Activated CD4-positive, alpha-beta T cell treated with anti-CD3 and anti-CD28 coated beads for 24 hours (primary cell): ENCODE data around the gene KRTAP5-10.
"Not testable (repeated sequence)": the region's sequence is repeated elsewhere in the genome, so short reads cannot be mapped to it uniquely, and the experiment has no call there.

Experiments
- DNase-seq, 2 donors: peaks; one replicate each; pipeline ENCODE4 v3.0.0-alpha.2; 2020; ENCODE audit warnings: low read depth in 2 of 2

The KRTAP5-10 gene

DNA sequence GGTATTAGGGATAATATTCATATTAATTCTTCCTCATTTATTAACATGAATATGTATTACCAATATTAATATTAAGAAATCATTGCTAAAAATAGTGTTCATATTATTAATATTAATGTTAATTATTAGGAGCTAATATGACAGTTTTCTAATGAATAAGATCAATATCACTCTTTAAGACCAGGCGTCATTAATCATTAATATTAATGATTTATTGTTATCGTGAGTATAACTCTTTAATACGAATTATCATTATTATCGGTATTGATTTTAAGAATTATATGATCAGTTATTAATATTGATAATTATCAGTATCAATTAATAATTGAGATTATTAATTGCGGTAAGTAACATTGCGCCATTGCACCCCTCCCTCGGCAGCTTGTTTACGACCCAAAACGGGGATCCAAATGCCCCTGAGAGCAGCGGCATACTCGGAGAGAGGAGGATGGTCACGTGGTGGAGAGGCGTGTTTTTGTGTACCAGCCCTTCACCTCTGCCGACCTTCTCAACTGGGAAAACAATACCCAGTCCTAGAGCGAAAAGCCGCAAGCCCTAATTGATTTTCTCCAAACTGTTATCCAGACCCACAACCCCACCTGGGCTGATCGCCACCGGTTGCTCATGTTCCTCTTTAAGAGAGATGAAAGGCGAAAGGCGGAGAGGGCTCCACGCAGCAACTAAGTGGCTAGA lies 46.0 kb downstream of the KRTAP5-10 start:
- not testable (repeated sequence) for DNase-seq

DNA sequence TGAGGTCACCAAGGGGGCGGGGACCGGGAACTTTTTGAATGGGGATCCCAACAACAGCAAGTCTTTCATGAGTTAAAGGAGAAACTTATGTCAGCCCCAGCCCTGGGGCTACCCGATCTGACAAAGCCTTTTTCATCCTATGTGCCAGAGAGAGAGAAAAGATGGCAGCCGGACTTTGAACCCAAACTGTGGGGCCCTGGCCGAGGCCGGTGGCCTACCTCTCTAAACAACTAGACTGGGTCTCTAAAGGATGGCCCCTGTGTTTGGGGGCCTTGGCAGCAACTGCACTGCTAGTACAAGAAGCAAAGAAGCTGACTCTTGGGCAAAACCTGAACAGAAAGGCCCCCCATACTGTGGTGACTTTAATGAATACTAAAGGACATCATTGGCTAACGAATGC lies 48.6 kb downstream of the KRTAP5-10 start:
- DNase-seq = not testable (repeated sequence)

DNA sequence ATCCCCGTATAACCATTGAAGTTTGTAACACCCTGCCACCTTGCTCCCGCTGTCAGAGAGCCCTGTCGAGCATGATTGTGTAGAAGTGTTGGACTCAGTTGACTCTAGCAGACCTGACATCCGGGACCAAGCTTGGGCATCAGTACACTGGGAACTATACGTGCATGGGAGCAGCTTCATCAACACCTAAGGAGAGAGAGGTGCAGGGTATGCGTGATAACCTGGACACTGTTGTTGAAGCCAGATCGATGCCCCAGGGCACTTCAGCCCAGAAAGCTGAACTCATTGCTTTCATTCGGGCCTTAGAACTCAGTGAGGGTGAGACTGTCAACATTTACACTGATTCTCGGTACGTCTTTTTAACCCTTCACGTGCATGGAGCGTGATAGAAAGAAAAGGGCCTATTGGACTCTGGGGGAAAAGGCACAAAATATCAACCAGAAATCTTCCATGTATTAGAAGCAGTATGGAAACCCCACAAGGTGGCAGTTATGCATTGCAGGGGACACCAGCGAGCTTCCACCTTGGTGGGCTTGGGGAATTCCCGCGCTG lies 49.1 kb downstream of the KRTAP5-10 start:
- DNase-seq = not testable (repeated sequence)

DNA sequence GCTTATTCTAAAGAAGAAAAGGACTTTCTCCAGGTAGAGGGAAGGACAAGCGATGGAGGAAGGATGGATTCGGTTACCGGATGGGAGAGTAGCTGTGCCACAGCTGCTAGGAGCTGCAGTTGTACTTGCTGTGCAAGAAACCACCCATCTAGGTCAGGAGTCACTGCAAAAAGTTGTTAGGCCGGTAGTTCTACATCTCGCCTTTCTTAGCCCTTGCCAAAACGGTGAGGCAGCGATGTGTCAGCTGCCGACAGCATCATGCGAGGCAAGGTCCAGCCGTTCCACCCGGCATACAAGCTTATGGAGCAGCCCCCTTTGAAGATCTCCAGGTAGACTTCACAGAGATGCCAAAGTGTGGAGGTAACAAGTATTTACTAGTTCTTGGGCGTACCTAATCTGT lies 49.6 kb downstream of the KRTAP5-10 start:
- not testable (repeated sequence) for DNase-seq
